BLaER1 (cell line): ENCODE measurements around the gene REC114.

Experiments used
- H3K27ac ChIP-seq: shearing (Covaris generic); formaldehyde crosslinking; 2 replicates; pipeline ENCODE4 v1.8.1; 2022
- H3K27me3 ChIP-seq: shearing (Covaris generic); formaldehyde crosslinking; 2 replicates; pipeline ENCODE4 v1.8.1; 2022
- H3K36me3 ChIP-seq: shearing (Covaris generic); formaldehyde crosslinking; 2 replicates; pipeline ENCODE4 v1.8.1; 2022
- H3K4me1 ChIP-seq: shearing (Covaris generic); formaldehyde crosslinking; 2 replicates; pipeline ENCODE4 v1.8.1; 2022
- H3K4me2 ChIP-seq: shearing (Covaris generic); formaldehyde crosslinking; 2 replicates; pipeline ENCODE4 v1.8.1; 2022
- H3K4me3 ChIP-seq: shearing (Covaris generic); formaldehyde crosslinking; 2 replicates; pipeline ENCODE4 v1.8.1; 2022
- H3K9ac ChIP-seq: shearing (Covaris generic); formaldehyde crosslinking; 2 replicates; pipeline ENCODE4 v1.8.1; 2022
- H3K9me3 ChIP-seq: shearing (Covaris generic); formaldehyde crosslinking; 2 replicates; pipeline ENCODE4 v1.8.1; 2022
- H4K20me1 ChIP-seq: shearing (Covaris generic); formaldehyde crosslinking; 2 replicates; pipeline ENCODE4 v1.8.1; 2022
- Cebpa-rat ChIP-seq: shearing (Covaris generic); IDR thresholded peaks from 2 replicates; pipeline ENCODE4 v1.8.1; 2022

Gene REC114

GRCh38 chr15:73584699-73585420 lies 141.9 kb downstream of the REC114 start:
- TF ChIP-seq Cebpa-rat, result no peak
- H3K36me3 ChIP-seq, result peaks cover 96% of the 10 kb centered on the region
- H3K9ac ChIP-seq, result no peak overlapping the region
- no peaks in the 10 kb centered on the region for H3K9me3 ChIP-seq
- H3K27ac ChIP-seq, result no peak overlapping the region
- H3K27me3 ChIP-seq, result no peaks in the 10 kb centered on the region
- no peaks in the 10 kb centered on the region for H3K4me1 ChIP-seq
- H3K4me3 ChIP-seq, result no peak overlapping the region
- no peak overlapping the region for H3K4me2 ChIP-seq
- H4K20me1 ChIP-seq, result peaks cover 46% of the 10 kb centered on the region

- H3K27ac ChIP-seq, result no peak overlapping the region
- no peak overlapping the region for H3K4me3 ChIP-seq
- H3K9ac ChIP-seq, result no peak overlapping the region
- H3K36me3 ChIP-seq, result peaks cover 99% of the 10 kb centered on the region
- no peak for TF ChIP-seq Cebpa-rat
- no peaks in the 10 kb centered on the region for H3K4me1 ChIP-seq
- no peak overlapping the region for H3K4me2 ChIP-seq
- H3K27me3 ChIP-seq, result no peaks in the 10 kb centered on the region
- H3K9me3 ChIP-seq, result no peaks in the 10 kb centered on the region
- peaks cover 55% of the 10 kb centered on the region for H4K20me1 ChIP-seq
These were observed 143.1 kb downstream of the REC114 start for GRCh38 chr15:73585871-73586654.

GRCh38 chr15:73589766-73590165 lies 146.8 kb downstream of the REC114 start:
- H3K4me1 ChIP-seq, result no peaks in the 10 kb centered on the region
- no peak overlapping the region for H3K4me2 ChIP-seq
- TF ChIP-seq Cebpa-rat, result no peak
- no peaks in the 10 kb centered on the region for H3K9me3 ChIP-seq
- H3K36me3 ChIP-seq, result peaks cover 82% of the 10 kb centered on the region
- H3K9ac ChIP-seq, result no peak overlapping the region
- H3K27me3 ChIP-seq, result no peaks in the 10 kb centered on the region
- H4K20me1 ChIP-seq, result peaks cover 75% of the 10 kb centered on the region
- H3K27ac ChIP-seq, result no peak overlapping the region
- H3K4me3 ChIP-seq, result no peak overlapping the region

GRCh38 chr15:73590263-73590662 lies 147.3 kb downstream of the REC114 start:
- H3K36me3 ChIP-seq, result peaks cover 77% of the 10 kb centered on the region
- no peak overlapping the region for H3K4me3 ChIP-seq
- no peak overlapping the region for H3K4me2 ChIP-seq
- no peak for TF ChIP-seq Cebpa-rat
- H3K4me1 ChIP-seq, result no peaks in the 10 kb centered on the region
- no peaks in the 10 kb centered on the region for H3K27me3 ChIP-seq
- H3K27ac ChIP-seq, result no peak overlapping the region
- no peak overlapping the region for H3K9ac ChIP-seq
- no peaks in the 10 kb centered on the region for H3K9me3 ChIP-seq
- H4K20me1 ChIP-seq, result peaks cover 80% of the 10 kb centered on the region

- Histone ChIP-seq H3K4me3 (no peak overlapping the region), H3K27me3 (no peaks in the 10 kb centered on the region), H3K9me3 (no peaks in the 10 kb centered on the region), H3K27ac (no peak overlapping the region), H3K4me2 (no peak overlapping the region), H4K20me1 (peaks cover 98% of the 10 kb centered on the region), H3K9ac (no peak overlapping the region), H3K4me1 (no peaks in the 10 kb centered on the region), H3K36me3 (peaks cover 59% of the 10 kb centered on the region)
- no peak for TF ChIP-seq Cebpa-rat
These were observed 150.5 kb downstream of the REC114 start for GRCh38 chr15:73593304-73594074.

- Histone ChIP-seq H3K9ac (no peak overlapping the region), H3K27ac (no peak overlapping the region), H4K20me1 (peaks cover 99% of the 10 kb centered on the region), H3K27me3 (no peaks in the 10 kb centered on the region), H3K4me3 (no peak overlapping the region), H3K4me2 (no peak overlapping the region), H3K36me3 (peaks cover 53% of the 10 kb centered on the region), H3K4me1 (no peaks in the 10 kb centered on the region), H3K9me3 (no peaks in the 10 kb centered on the region)
- TF ChIP-seq Cebpa-rat, result no peak
These were observed 151.1 kb downstream of the REC114 start for GRCh38 chr15:73594109-73594508.

GRCh38 chr15:73596174-73596573 lies 153.2 kb downstream of the REC114 start:
- peaks cover 97% of the 10 kb centered on the region for H4K20me1 ChIP-seq
- H3K4me2 ChIP-seq, result no peak overlapping the region
- H3K36me3 ChIP-seq, result peaks cover 33% of the 10 kb centered on the region
- H3K9ac ChIP-seq, result no peak overlapping the region
- H3K9me3 ChIP-seq, result no peaks in the 10 kb centered on the region
- H3K4me1 ChIP-seq, result peaks cover 11% of the 10 kb centered on the region
- no peaks in the 10 kb centered on the region for H3K27me3 ChIP-seq
- TF ChIP-seq Cebpa-rat, result no peak
- H3K27ac ChIP-seq, result no peak overlapping the region
- no peak overlapping the region for H3K4me3 ChIP-seq

- Histone ChIP-seq H3K4me1 (peaks cover 21% of the 10 kb centered on the region), H3K36me3 (peaks cover 23% of the 10 kb centered on the region), H3K9ac (no peak overlapping the region), H3K4me3 (no peak overlapping the region), H4K20me1 (peaks cover 98% of the 10 kb centered on the region), H3K9me3 (no peaks in the 10 kb centered on the region), H3K4me2 (no peak overlapping the region), H3K27ac (no peak overlapping the region), H3K27me3 (no peaks in the 10 kb centered on the region)
- no peak for TF ChIP-seq Cebpa-rat
These were observed 154.2 kb downstream of the REC114 start for GRCh38 chr15:73597036-73597638.

GRCh38 chr15:73598530-73599160 lies 155.7 kb downstream of the REC114 start:
- H3K36me3 ChIP-seq, result peaks cover 17% of the 10 kb centered on the region
- peaks cover 33% of the 10 kb centered on the region for H3K4me1 ChIP-seq
- H3K27ac ChIP-seq, result no peak overlapping the region
- no peaks in the 10 kb centered on the region for H3K27me3 ChIP-seq
- no peak for TF ChIP-seq Cebpa-rat
- no peaks in the 10 kb centered on the region for H3K9me3 ChIP-seq
- H3K9ac ChIP-seq, result no peak overlapping the region
- H3K4me3 ChIP-seq, result no peak overlapping the region
- H4K20me1 ChIP-seq, result peaks cover 98% of the 10 kb centered on the region
- H3K4me2 ChIP-seq, result no peak overlapping the region
